ENCODE results near the gene PRUNE1. TPM values are rescaled to one million over a fixed set of nuclear protein-coding genes. Genes with fewer than 3 reads are reported as not detected.
A peak's percentile ranks its signal among the peaks of the same experiment; 100 is the strongest.

The PRUNE1 gene
- total RNA-seq, 1 experiment from 2014 or later = 19.7 TPM

GRCh38 chr1:151005729-151006319 is 2.4 kb upstream of the PRUNE1 start:
- no peak for DNase-seq (ENCODE audit: low spot score)

DNA sequence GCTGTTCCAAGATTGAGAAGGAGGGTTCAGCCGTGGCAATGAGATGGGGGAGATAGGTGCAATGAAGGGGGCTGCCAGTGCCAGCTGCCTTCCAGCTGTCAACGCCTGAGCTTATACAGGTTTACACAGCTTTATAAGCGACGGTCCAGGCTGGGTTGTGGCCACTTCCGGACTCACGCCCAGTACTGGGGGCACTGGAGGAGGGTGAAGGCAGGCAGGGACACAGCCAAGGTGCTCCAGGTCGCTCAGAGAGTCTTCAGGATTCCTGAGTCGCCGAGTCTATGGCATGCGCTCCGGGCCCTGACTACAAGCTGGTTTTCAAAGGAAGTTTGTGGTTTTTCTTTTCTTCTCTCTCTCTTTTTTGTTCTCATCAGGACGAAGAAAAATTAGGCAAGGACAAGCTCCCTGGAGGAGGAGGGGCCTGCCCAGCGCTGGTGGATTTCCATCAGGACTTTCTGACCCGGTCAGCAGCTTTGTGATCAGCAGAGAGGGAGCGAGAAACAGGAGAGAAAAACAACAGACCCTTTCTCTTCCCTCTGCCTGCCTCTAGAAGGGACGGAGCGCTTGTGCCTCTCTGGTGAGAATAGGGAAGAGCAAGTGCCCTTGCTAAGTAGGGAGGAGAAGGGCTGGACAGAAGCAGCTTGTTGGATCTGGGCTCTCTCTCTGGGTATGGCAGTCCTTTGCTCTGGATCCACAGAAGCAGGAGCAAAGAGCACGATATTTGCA is 1.8 kb upstream of the PRUNE1 start, which contains the start of gene MINDY1:
MINDY1 (minus strand) TSS at position 576 of the 726 bp plus-strand sequence. CDS start 4,285 bp downstream, outside the sequence.
- peak; percentile 84 for DNase-seq (ENCODE audit: low spot score)

DNA sequence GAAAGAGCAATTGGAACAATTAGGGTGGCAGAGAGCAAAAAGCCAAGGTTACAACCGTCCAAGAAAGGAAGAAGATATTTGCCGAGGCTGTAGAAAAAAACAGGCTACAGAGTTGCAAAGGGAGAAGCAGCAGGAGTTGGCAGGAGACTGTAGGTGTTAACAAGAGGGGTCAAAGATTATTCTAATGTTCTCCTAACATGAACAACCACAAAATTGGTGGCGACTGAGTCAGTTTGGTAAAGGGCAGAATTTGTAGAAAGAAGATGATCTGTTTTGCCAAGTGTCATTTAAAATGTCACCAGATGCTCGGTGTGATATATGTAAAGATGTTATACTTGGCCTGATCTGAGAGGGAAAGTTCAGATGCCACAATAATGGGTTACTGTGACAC is 401 bp upstream of the PRUNE1 start:
- no peak for DNase-seq (ENCODE audit: low spot score)

- no peak for DNase-seq (ENCODE audit: low spot score)
Measured at GRCh38 chr1:151009206-151009587, 948 bp downstream of the PRUNE1 start.

DNA sequence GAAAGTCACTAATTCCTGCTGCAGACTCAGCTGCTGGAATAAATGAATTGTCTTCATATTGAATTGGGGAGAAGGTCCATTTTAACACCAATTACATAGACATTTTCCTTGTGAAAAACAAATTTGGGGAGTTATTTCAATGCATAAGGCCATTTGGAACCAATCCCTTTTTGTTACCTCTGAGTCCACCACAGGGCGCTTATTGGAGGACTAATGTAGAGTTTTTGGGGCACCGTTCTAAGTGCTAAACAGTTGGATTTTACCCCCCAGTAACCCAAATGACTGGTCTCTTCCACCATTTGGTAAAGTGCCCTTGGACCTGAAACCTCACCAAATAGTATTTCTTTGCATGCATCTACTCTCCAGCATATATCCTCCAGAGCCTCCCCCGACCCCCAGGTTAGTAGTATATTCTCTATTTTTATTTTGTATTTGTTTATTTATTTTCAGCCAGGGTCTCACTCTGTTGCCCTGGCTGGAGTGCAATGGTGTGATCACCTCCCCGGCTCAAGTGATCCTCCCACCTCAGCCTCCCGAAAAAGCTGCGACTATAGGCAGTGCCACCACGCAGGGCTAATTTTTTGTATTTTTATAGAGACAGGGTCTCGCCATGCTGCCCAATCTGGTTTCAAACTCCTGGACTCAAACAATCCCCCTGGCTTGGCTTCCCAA is 1.6 kb downstream of the PRUNE1 start:
- DNase-seq (ENCODE audit: low spot score) = no peak

DNA sequence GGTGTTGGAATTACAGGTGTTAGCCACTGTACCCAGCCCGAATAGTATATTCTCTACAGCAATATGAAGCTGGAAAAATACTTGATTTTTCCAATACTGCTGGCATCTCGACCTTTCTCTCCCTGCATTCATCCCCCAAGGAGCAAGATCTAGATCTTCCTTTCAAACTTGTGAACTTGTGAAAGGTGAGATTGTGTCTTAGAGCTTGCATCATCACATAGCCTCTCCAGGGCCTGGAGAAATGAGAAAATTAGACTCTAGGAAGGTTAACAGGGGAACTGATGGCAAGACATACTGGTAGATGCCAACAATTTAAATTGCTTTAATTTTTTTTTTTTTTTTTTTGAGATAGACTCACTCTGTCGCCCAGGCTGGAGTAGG is 2.1 kb downstream of the PRUNE1 start:
- no peak for DNase-seq (ENCODE audit: low spot score)

DNA sequence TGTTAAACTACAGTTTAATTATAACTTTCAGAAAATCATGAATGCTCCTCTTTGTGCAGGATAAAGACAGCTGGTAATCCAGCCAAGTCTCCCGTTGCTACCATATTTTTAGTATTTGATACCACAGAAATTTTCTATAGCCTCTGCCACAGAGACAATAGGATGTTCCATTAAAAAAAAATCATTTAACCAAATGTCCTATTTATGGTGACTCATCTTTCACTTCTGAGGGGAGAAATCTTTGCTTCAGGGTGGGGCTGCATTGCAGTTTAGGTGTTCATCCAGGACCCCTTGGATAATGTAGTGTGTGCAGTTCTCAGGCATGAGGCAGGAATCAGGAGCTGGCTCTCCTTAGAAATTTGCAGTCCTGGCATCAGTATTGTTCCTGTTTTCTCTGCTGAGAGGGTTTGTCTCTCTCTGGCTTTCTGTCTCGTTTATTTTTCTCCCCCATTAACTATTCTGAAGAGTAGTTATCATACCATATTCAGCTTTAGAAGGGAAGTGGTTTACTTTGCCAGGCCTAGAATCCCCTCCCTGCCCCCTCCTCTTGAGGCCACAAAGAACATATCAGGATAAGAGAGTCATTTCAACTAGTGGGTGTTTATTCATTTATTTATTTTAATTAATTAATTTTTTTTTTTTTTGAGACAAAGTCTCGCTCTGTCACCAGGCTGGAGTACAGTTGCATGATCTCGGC is 3.1 kb downstream of the PRUNE1 start:
- DNase-seq (ENCODE audit: low spot score) = no peak

- DNase-seq (ENCODE audit: low spot score) = no peak
Measured at GRCh38 chr1:151012684-151013471, 4.6 kb downstream of the PRUNE1 start.

DNA sequence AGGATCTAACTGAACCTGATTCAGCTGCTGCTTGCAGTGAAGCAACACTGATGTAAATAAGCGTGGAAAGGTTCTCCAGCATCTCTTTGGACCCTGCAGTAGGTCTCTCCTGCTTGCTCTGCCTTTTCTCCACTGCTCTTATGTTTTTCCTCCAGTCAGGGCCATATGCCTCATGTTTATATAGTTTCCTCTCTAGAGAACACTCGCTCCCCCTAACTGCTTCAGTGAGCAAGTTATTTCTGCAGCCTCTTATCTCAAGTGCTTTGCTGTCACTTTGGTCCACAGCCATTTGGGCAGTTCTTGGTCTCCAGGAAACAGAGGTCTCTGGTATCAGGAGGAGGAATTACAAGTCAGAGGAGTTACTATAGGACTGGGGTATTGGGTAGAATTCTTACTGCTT is 5.3 kb downstream of the PRUNE1 start:
- DNase-seq (ENCODE audit: low spot score) = no peak

DNA sequence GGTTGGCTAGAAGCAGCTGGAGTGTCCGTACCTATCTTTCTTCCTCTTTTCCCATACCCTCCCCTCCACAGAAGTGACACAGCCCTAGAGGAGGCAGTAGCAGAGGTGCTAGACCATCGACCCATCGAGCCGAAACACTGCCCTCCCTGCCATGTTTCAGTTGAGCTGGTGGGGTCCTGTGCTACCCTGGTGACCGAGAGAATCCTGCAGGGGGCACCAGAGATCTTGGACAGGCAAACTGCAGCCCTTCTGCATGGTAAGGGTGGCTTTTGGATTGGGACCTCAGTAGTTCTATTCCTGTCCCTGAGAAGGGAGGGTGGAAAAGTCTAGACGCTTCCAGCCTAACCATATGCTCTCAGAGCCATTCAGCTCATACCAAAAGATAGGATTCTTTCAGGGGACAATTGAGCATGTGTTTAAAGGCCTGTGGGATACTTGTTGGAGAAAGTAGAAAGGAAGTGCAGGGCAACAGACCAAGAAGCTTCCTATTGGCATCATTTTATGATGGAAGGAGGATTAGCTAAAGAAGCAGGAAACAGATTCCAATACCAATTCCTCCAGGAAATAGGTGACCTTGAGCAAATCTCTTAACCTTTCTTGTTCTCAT is 16.4 kb downstream of the PRUNE1 start:
- peak; percentile 41 for DNase-seq (ENCODE audit: low spot score)

- DNase-seq (ENCODE audit: low spot score) = no peak
Measured at GRCh38 chr1:151026460-151026859, 18.2 kb downstream of the PRUNE1 start.

DNA sequence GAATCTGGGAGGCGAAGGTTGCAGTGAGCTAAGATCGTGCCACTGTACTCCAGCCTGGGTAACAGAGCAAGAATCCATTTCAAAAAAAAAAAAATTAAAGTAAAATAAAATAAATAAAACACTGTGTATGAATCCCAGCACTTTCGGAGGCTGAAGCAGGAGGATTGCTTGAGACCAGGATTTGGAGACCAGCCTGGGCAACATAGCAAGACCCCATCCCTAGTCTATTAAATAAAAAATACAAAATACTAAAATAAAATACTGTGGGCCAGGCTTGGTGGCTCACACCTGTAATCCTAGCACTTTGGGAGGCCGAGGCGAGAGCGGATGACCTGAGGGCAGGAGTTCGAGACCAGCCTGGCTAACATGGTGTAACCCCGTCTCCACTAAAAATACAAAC is 23.9 kb downstream of the PRUNE1 start:
- DNase-seq (ENCODE audit: low spot score) = no peak

DNA sequence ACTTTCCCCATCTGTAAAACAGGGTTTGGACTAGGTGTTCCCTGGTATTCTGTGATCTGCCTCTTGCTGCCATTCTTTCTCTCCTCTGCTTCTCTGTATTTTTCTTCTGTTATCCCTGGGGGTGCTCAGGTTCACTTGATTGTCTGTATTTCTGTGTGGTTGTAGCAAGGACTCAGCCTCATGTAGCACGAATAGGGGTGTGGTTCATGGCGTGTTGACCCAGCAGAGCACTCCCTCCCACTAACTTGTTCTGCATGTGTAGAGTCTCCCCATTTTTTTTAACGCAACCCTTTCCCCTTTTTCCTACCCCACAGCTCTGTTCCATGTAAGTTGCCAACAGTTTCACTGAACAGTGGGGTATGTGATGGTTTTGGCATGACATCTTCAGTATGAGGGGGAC is 26.9 kb downstream of the PRUNE1 start:
- no peak for DNase-seq (ENCODE audit: low spot score)

- no peak for DNase-seq (ENCODE audit: low spot score)
Measured at GRCh38 chr1:151036356-151036755, 28.1 kb downstream of the PRUNE1 start, which contains the start of gene BNIPL. Gene BNIPL (plus strand): TSS chr1:151036586. CDS start chr1:151036726, 140 bp downstream.

GRCh38 chr1:151037032-151037431 is 28.8 kb downstream of the PRUNE1 start:
- no peak for DNase-seq (ENCODE audit: low spot score)

- no peak for DNase-seq (ENCODE audit: low spot score)
Measured at GRCh38 chr1:151039521-151039920, 31.3 kb downstream of the PRUNE1 start.

DNA sequence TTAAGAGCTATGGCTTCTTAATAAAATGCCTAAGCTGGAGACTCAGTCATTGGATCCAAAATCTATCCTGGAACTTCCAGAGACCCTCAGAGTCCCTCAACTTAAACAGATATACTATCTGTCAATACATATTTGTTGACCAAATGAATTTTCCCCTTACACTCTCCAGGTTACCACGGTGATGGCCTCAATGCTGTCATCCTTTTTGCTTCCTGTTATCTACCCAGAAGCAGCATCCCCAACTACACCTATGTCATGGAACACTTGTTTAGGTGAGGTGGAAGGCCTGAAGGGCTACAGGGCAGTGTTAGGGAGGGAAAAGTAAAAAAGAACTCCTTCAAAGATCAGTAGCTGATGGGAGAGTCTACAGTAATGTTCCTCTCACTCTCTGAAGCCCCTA is 34.9 kb downstream of the PRUNE1 start:
- no peak for DNase-seq (ENCODE audit: low spot score)

DNA sequence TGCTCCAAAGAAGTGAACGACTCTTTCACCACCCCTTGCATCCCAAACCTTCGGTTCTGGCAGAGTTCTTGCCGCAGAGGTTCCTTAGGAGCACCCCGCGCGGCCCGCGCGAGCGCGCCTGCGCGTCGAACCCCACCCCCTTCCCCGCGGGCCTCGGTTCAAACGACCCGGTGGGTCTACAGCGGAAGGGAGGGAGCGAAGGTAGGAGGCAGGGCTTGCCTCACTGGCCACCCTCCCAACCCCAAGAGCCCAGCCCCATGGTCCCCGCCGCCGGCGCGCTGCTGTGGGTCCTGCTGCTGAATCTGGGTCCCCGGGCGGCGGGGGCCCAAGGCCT is 39.3 kb downstream of the PRUNE1 start, which contains the start of gene C1orf56:
C1orf56 (plus strand) TSS at position 161 of the 334 bp plus-strand sequence; CDS start at position 258, 97 bp downstream.
- peak; percentile 27 for DNase-seq (ENCODE audit: low spot score)

- peak; percentile 55 for DNase-seq (ENCODE audit: low spot score)
Measured at GRCh38 chr1:151047925-151048644, 39.8 kb downstream of the PRUNE1 start.

DNA sequence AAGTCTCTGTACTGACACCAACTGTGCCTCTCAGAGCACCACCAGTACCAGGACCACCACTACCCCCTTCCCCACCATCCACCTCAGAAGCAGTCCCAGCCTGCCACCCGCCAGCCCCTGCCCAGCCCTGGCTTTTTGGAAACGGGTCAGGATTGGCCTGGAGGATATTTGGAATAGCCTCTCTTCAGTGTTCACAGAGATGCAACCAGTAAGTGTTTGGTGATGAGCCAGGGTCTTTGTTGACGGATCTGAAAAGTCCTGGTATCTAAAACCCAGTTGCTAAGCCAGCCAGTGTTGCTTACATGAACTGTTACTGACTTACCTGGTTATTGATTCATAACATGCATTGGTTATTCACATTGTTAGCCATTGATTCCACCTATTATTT is 40.4 kb downstream of the PRUNE1 start:
- DNase-seq (ENCODE audit: low spot score) = no peak
